ENCODE data around the gene IFT88. TPM values are rescaled to one million over a fixed set of nuclear protein-coding genes. Genes with fewer than 3 reads are reported as not detected.
A peak's percentile ranks its signal among the peaks of the same experiment; 100 is the strongest.

Gene IFT88
- total and polyA plus RNA-seq, 2 of the 8 experiments (the other 6 are each of a cell fraction or from before 2014, with no cell fraction given), result 1.7 to 5.8 TPM

- Histone ChIP-seq H4K8ac (ENCODE audit: extremely low read depth, insufficient read depth, low read length) (no peak overlapping the region), H2BK20ac (ENCODE audit: low read length) (no peak overlapping the region), H3K79me2 (ENCODE audit: control insufficient read depth in 1 of 2, insufficient read depth in 2 of 2, low read length in 2 of 2) (no peaks in the 10 kb centered on the region), H4K91ac (replicated peaks; ENCODE audit: insufficient read length, low read length) (no peak overlapping the region), H3K9me3 (ENCODE audit: insufficient read depth in 2 of 2, low read depth in 1 of 2, low read length in 1 of 2) (no peaks in the 10 kb centered on the region; a peak in 1 of 4 replicates), H2BK120ac (replicated peaks; ENCODE audit: low read depth, low read length) (no peak overlapping the region), H3K36me3 (ENCODE audit: control insufficient read depth in 2 of 4, insufficient read depth in 4 of 4, low read length in 3 of 4) (no peaks in the 10 kb centered on the region), H3K56ac (replicated peaks; ENCODE audit: insufficient read length, low read depth, low read length) (no peak overlapping the region), H3K27ac (ENCODE audit: low read depth, low read length) (no peak overlapping the region), H3K4me3 (ENCODE audit: extremely low read depth in 1 of 4, insufficient read depth in 2 of 4, low read depth in 3 of 4, low read length in 4 of 4) (no peak overlapping the region), H4K5ac (ENCODE audit: insufficient read length, low read depth, low read length) (no peak overlapping the region), H3K27me3 (replicated peaks in 1 of 4; ENCODE audit: control insufficient read depth in 3 of 4, extremely low read depth in 1 of 4, insufficient read depth in 3 of 4, low read length in 3 of 4) (peaks cover 6 to 14% (median 9%) of the 10 kb centered on the region in 4 experiments), H3K18ac (ENCODE audit: extremely low read depth, low read length) (no peak overlapping the region), H3K23me2 (ENCODE audit: low read depth, low read length) (peaks cover 14% of the 10 kb centered on the region), H2BK15ac (ENCODE audit: low read length) (no peak overlapping the region), H2BK12ac (ENCODE audit: low read depth, low read length) (0 out of 2 replicates have a peak overlapping the region, but pooled peaks have one; percentile 68), H3K14ac (ENCODE audit: insufficient read length) (no peak overlapping the region), H3K4me2 (ENCODE audit: insufficient read depth in 1 of 2, low read depth in 2 of 2, low read length in 2 of 2) (no peak overlapping the region), H3K23ac (ENCODE audit: insufficient read length) (no peak overlapping the region), H2AK5ac (ENCODE audit: low read depth, low read length) (no peak overlapping the region), H3K4me1 (replicated peaks in 1 of 4; ENCODE audit: control insufficient read depth in 3 of 4, insufficient read depth in 4 of 4, low read length in 3 of 4) (peaks cover 0 to 7% (median 4%) of the 10 kb centered on the region in 4 experiments; a peak in 5 of 7 replicates), H2AFZ (ENCODE audit: low read length) (no peak overlapping the region), H4K20me1 (replicated peaks in 1 of 2; ENCODE audit: control insufficient read depth in 1 of 2, insufficient read depth in 2 of 2, low read length in 2 of 2) (no peaks in the 10 kb centered on the region), H2BK5ac (ENCODE audit: low read depth, low read length) (no peak overlapping the region), H3K4ac (replicated peaks; ENCODE audit: insufficient read length, low read depth, low read length) (no peak overlapping the region), H3K79me1 (ENCODE audit: low read depth, low read length) (no peaks in the 10 kb centered on the region; the same call in 1 of the 2 replicates), H3K9ac (replicated peaks in 1 of 4; ENCODE audit: extremely low read depth in 1 of 4, low read depth in 3 of 4, low read length in 3 of 4) (no peak overlapping the region)
- 82% methylated on average over 5 of the region's 5 CpGs; no CpG with 5 or more reads in 1 of the 2 experiments for WGBS, 2 experiments (ENCODE audit: extremely low coverage in 1 of 2, insufficient coverage in 1 of 2, insufficient read length in 1 of 2, insufficient replicate concordance in 2 of 2, low coverage in 1 of 2, low lambda C conversion rate in 2 of 2, missing lambda C conversion rate in 1 of 2)
- DNase-seq (ENCODE audit: low read depth in 1 of 2, low spot score in 2 of 2) (no peak), FAIRE-seq (no peak)
- ChIA-PET POLR2A (ENCODE audit: partially characterized antibody) (interaction anchor here (1.0 kb wide), 1 partner anchor 9 kb away, joined by 3 read pairs; no protein-coding TSS in a partner anchor), CTCF (ENCODE audit: partially characterized antibody) (no interaction called here)
- no peak for TF ChIP-seq SUZ12 (IDR thresholded peaks at IDR 0.05; ENCODE audit: low read length)
- peak; percentile 90 for TF ChIP-seq CEBPB (IDR thresholded peaks at IDR 0.05; ENCODE audit: low read depth, low read length)
Measured at GRCh38 chr13:20521364-20522115, 45.4 kb upstream of the IFT88 start.

Data from H1 (cell line).